OCI-LY7 (cell line): Measurements from ENCODE around the gene RBM38. TPM values are rescaled to one million over a fixed set of nuclear protein-coding genes. Genes with fewer than 3 reads are reported as not detected.

Source experiments
- BruUV-seq: library from RNA; stranded (reverse); fragments of 400-500 nt; replicated peaks from 2 replicates; lab custom pipeline; 2021; lab: Mats Ljungman, UMichigan
- CTCF ChIA-PET: fragments of 300-600 bp; sonication (Branson Sonifier 250); formaldehyde crosslinking; loops from one replicate; lab custom pipeline; 2022; ENCODE audit warnings: antibody characterized with exemption; ENCODE audit not compliant: unreplicated experiment; lab: Charles Lee
- POLR2A ChIA-PET: fragments of 300-600 bp; sonication (Branson Sonifier 250); formaldehyde crosslinking; loops from one replicate; lab custom pipeline; 2022; ENCODE audit warnings: antibody characterized with exemption; lab: Charles Lee
- DNase-seq: peaks from one replicate; pipeline ENCODE4 v3.0.0-alpha.2; 2015; ENCODE audit warnings: low spot score
- H2AFZ ChIP-seq: fragments of 200-600 bp; sonication (generic), shearing (Covaris generic); 2 replicates; pipeline ENCODE4 v1.6.1; 2014; ENCODE audit warnings: mild to moderate bottlenecking, antibody characterized with exemption, low read length, moderate library complexity
- H3K27ac ChIP-seq: fragments of 200-600 bp; sonication (generic); 2 replicates; pipeline ENCODE4 v1.5.1; 2014; ENCODE audit warnings: mixed run types, low read depth, mild to moderate bottlenecking, moderate library complexity, low read length, inconsistent platforms; ENCODE audit not compliant: poor library complexity, severe bottlenecking
- H3K36me3 ChIP-seq: fragments of 200-600 bp; sonication (generic); 2 replicates; pipeline ENCODE4 v1.6.1; 2014; ENCODE audit warnings: mild to moderate bottlenecking, antibody characterized with exemption, low read length, moderate library complexity, mixed read lengths; ENCODE audit not compliant: insufficient read depth
- H3K4me1 ChIP-seq: fragments of 200-600 bp; sonication (generic); 2 replicates; pipeline ENCODE4 v1.5.1; 2014; ENCODE audit warnings: mild to moderate bottlenecking, low read length; ENCODE audit not compliant: insufficient read depth, poor library complexity, severe bottlenecking
- H3K4me2 ChIP-seq: fragments of 200-600 bp; sonication (generic); 2 replicates; pipeline ENCODE4 v1.6.1; 2014; ENCODE audit warnings: mild to moderate bottlenecking, low read length
- H3K4me3 ChIP-seq: fragments of 200-600 bp; sonication (generic); 2 replicates; pipeline ENCODE4 v1.5.1; 2014; ENCODE audit warnings: mild to moderate bottlenecking, low read depth, low read length; ENCODE audit not compliant: poor library complexity, severe bottlenecking
- H3K79me2 ChIP-seq: fragments of 200-600 bp; sonication (generic); 2 replicates; pipeline ENCODE4 v1.6.1; 2016; ENCODE audit warnings: low read depth, mild to moderate bottlenecking, low read length, moderate library complexity, mixed read lengths; ENCODE audit not compliant: insufficient read depth
- H3K9me2 ChIP-seq: fragments of 200-600 bp; sonication (generic); 2 replicates; pipeline ENCODE4 v1.6.1; 2016; ENCODE audit warnings: mild to moderate bottlenecking, low read length, mixed read lengths; ENCODE audit not compliant: insufficient read depth
- H3K9me3 ChIP-seq: fragments of 200-600 bp; sonication (generic); 2 replicates; pipeline ENCODE4 v1.6.1; 2014; ENCODE audit warnings: mild to moderate bottlenecking, mixed run types, low read length, mixed read lengths
- H4K20me1 ChIP-seq: fragments of 200-600 bp; sonication (generic); 2 replicates; pipeline ENCODE4 v1.6.1; 2014; ENCODE audit warnings: mild to moderate bottlenecking, antibody characterized with exemption, low read length, moderate library complexity, mixed read lengths; ENCODE audit not compliant: insufficient read depth
- CTCF ChIP-seq: fragments of 200-600 bp; sonication (generic); conservative IDR thresholded peaks from 2 replicates; pipeline ENCODE4 v1.5.1; 2014; ENCODE audit warnings: mild to moderate bottlenecking, antibody characterized with exemption, low read length, moderate library complexity, mixed read lengths
- EZH2phosphoT487 ChIP-seq: fragments of 200-600 bp; sonication (generic); IDR thresholded peaks from 2 replicates; pipeline ENCODE4 v1.6.1; 2018; ENCODE audit warnings: low read depth, borderline replicate concordance, mild to moderate bottlenecking, mixed run types, antibody characterized with exemption, low read length, moderate library complexity, mixed read lengths
- intact Hi-C: fragments of 100-400 bp; cut with micrococcal nuclease; formaldehyde crosslinking; loops from one replicate; pipeline ENCODE4 v1.10.0; 2022; ENCODE audit not compliant: unreplicated experiment
- total RNA-seq, 2 experiments: library from RNA; depleted of rRNA in 1 of 2; stranded (reverse); fragments of >200 nt in 1 of 2; shearing (Covaris generic) in 1 of 2; gene quantifications; 2 replicates each; pipeline ENCODE4 v1.2.3, GENCODE V29; 2014 to 2022

Gene RBM38
- total RNA-seq, 2 experiments from 2014 or later = 119 to 174 TPM

- Histone ChIP-seq H3K79me2 (no peaks in the 10 kb centered on the region), H3K9me2 (no peaks in the 10 kb centered on the region), H4K20me1 (no peaks in the 10 kb centered on the region), H3K36me3 (no peaks in the 10 kb centered on the region), H3K27ac (no peak overlapping the region), H2AFZ (no peak overlapping the region), H3K4me1 (peaks cover 43% of the 10 kb centered on the region), H3K4me3 (no peak overlapping the region), H3K9me3 (peaks cover 8% of the 10 kb centered on the region; the same call in 1 of the 2 replicates), H3K4me2 (no peak overlapping the region)
- ChIA-PET POLR2A (interaction anchor here (1.0 kb wide), 1 partner anchor 32 kb away, joined by 4 read pairs; no protein-coding TSS in a partner anchor), CTCF (interaction anchor here (1.4 kb wide), 1 partner anchor 29 kb away, joined by 4 read pairs; no protein-coding TSS in a partner anchor)
- DNase-seq = no peak
- BruUV-seq = no TSS peak
- TF ChIP-seq EZH2phosphoT487 = no peak
- TF ChIP-seq CTCF = no peak
- intact Hi-C loops = no loop called here
These were observed 46.6 kb downstream of the RBM38 start for GRCh38 chr20:57437672-57438330.

- Histone ChIP-seq H3K9me2 (no peaks in the 10 kb centered on the region), H3K9me3 (peaks cover 8% of the 10 kb centered on the region; the same call in 1 of the 2 replicates), H3K27ac (no peak overlapping the region), H2AFZ (no peak overlapping the region), H3K79me2 (no peaks in the 10 kb centered on the region), H3K36me3 (no peaks in the 10 kb centered on the region), H3K4me1 (peaks cover 36% of the 10 kb centered on the region), H3K4me2 (no peak overlapping the region), H4K20me1 (no peaks in the 10 kb centered on the region), H3K4me3 (no peak overlapping the region)
- no peak for TF ChIP-seq EZH2phosphoT487
- BruUV-seq = no TSS peak
- POLR2A ChIA-PET = interaction anchor here (0.6 to 1.0 kb wide), 2 partner anchors 31 to 61 kb away, joined by 3 to 4 read pairs; no protein-coding TSS in a partner anchor
- no peak for DNase-seq
- CTCF ChIA-PET = interaction anchor here (1.4 kb wide), 1 partner anchor 29 kb away, joined by 4 read pairs; no protein-coding TSS in a partner anchor
- intact Hi-C loops = no loop called here
These were observed 47.4 kb downstream of the RBM38 start for GRCh38 chr20:57438552-57438951.

- POLR2A ChIA-PET = no interaction called here
- no peak for DNase-seq
- Histone ChIP-seq H4K20me1 (no peaks in the 10 kb centered on the region), H3K36me3 (no peaks in the 10 kb centered on the region), H3K4me1 (peaks cover 27% of the 10 kb centered on the region), H2AFZ (no peak overlapping the region), H3K4me2 (no peak overlapping the region), H3K9me2 (no peaks in the 10 kb centered on the region), H3K4me3 (no peak overlapping the region), H3K27ac (no peak overlapping the region), H3K9me3 (peaks cover 8% of the 10 kb centered on the region; the same call in 1 of the 2 replicates), H3K79me2 (no peaks in the 10 kb centered on the region)
- intact Hi-C loops = no loop called here
- BruUV-seq = no TSS peak
- CTCF ChIA-PET = interaction anchor here (1.4 kb wide), 1 partner anchor 28 kb away, joined by 4 read pairs; no protein-coding TSS in a partner anchor
- TF ChIP-seq EZH2phosphoT487 (no peak), CTCF (no peak)
These were observed 48.2 kb downstream of the RBM38 start for GRCh38 chr20:57439432-57439831.
